HCT116 (cell line): ENCODE measurements around the gene RNU6-7.

ENCODE experiments used
- POLR2A ChIP-seq: IDR thresholded peaks from 2 replicates; pipeline ENCODE4 v1.7.0; 2011; ENCODE audit warnings: borderline replicate concordance; ENCODE audit not compliant: insufficient read depth, insufficient read length; ENCODE audit errors: extremely low read depth
- SIN3A ChIP-seq: IDR thresholded peaks from 2 replicates; pipeline ENCODE4 v1.6.1; 2012; ENCODE audit warnings: low read depth
- YY1 ChIP-seq: IDR thresholded peaks from 2 replicates; pipeline ENCODE4 v1.6.1; 2011; ENCODE audit warnings: low read length, low read depth, moderate library complexity, mild to moderate bottlenecking; ENCODE audit not compliant: insufficient replicate concordance; ENCODE audit errors: extremely low read depth
- TF ChIP-seq, protein P1 (sequence below): IDR thresholded peaks from 2 replicates; pipeline ENCODE4 v1.6.1; 2011; ENCODE audit warnings: mild to moderate bottlenecking, low read length, moderate library complexity; ENCODE audit not compliant: insufficient replicate concordance; ENCODE audit errors: extremely low read depth
- TF ChIP-seq, protein P2 (sequence below), 3 experiments: fragments of 200-600 bp in 1 of 3; sonication (generic) in 1 of 3; IDR thresholded peaks in 2 of 3; conservative IDR thresholded peaks in 1 of 3; 2 replicates each; pipeline ENCODE4 v1.5.1; 2012 to 2017; ENCODE audit warnings: low read depth in 2 of 3, low read length in 2 of 3, antibody characterized with exemption in 1 of 3, borderline replicate concordance in 1 of 3, control low read depth in 1 of 3, mild to moderate bottlenecking in 1 of 3, mixed read lengths in 1 of 3, mixed run types in 1 of 3, moderate library complexity in 1 of 3; ENCODE audit not compliant: insufficient read depth in 1 of 3
- TF ChIP-seq, protein P3 (sequence below): IDR thresholded peaks from 2 replicates; pipeline ENCODE4 v1.6.1; 2012

DNA sequence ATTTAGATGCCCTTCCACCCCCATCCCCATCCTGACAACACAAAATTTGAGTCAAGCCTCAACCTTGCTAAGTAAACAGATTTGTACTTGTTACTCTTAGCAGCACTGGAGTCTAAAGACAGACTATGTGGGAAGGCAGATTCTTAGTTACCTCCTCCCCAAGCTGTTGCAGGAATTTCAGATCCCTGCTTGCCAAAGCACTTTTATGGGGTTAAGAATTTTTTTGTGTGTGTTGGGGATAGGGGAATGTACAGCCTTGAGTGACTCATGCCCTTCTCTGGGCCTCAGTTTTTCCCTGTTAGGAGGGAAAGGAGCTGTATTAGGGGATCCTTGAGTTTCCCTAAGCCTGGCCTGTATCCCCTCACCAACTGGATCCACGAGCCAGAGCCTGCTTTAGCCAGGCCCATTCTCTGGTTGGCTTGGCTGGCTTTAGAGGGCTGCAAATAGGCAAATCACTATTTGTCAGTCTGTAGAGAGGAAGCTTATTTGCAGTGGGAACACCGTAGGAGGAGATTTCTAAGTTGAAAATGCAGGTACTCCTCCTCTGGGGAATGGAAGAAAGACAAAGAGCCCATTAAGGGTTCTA, 28.9 kb downstream of the RNU6-7 start:
- TF ChIP-seq, protein P1, sequence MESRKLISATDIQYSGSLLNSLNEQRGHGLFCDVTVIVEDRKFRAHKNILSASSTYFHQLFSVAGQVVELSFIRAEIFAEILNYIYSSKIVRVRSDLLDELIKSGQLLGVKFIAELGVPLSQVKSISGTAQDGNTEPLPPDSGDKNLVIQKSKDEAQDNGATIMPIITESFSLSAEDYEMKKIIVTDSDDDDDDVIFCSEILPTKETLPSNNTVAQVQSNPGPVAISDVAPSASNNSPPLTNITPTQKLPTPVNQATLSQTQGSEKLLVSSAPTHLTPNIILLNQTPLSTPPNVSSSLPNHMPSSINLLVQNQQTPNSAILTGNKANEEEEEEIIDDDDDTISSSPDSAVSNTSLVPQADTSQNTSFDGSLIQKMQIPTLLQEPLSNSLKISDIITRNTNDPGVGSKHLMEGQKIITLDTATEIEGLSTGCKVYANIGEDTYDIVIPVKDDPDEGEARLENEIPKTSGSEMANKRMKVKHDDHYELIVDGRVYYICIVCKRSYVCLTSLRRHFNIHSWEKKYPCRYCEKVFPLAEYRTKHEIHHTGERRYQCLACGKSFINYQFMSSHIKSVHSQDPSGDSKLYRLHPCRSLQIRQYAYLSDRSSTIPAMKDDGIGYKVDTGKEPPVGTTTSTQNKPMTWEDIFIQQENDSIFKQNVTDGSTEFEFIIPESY = no peak
- TF ChIP-seq, protein P2, sequence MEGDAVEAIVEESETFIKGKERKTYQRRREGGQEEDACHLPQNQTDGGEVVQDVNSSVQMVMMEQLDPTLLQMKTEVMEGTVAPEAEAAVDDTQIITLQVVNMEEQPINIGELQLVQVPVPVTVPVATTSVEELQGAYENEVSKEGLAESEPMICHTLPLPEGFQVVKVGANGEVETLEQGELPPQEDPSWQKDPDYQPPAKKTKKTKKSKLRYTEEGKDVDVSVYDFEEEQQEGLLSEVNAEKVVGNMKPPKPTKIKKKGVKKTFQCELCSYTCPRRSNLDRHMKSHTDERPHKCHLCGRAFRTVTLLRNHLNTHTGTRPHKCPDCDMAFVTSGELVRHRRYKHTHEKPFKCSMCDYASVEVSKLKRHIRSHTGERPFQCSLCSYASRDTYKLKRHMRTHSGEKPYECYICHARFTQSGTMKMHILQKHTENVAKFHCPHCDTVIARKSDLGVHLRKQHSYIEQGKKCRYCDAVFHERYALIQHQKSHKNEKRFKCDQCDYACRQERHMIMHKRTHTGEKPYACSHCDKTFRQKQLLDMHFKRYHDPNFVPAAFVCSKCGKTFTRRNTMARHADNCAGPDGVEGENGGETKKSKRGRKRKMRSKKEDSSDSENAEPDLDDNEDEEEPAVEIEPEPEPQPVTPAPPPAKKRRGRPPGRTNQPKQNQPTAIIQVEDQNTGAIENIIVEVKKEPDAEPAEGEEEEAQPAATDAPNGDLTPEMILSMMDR (IDR thresholded peaks at IDR 0.05 in 2 of 3, conservative IDR thresholded peaks at IDR 0.05 in 1 of 3; ENCODE audit: borderline replicate concordance in 1 of 3, insufficient read depth in 1 of 3, low read depth in 2 of 3, low read length in 2 of 3) = no peak
- TF ChIP-seq YY1 = no peak
- TF ChIP-seq SIN3A = no peak
- TF ChIP-seq, protein P3, sequence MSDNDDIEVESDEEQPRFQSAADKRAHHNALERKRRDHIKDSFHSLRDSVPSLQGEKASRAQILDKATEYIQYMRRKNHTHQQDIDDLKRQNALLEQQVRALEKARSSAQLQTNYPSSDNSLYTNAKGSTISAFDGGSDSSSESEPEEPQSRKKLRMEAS = no peak
- TF ChIP-seq POLR2A = no peak
